ENCODE data around the gene KCNMA1. TPM values are rescaled to one million over a fixed set of nuclear protein-coding genes. Genes with fewer than 3 reads are reported as not detected.

KCNMA1 gene
- total and polyA plus RNA-seq, 3 donors from 2014 or later = 13.6 to 36.1 (median 24.7) TPM

DNA sequence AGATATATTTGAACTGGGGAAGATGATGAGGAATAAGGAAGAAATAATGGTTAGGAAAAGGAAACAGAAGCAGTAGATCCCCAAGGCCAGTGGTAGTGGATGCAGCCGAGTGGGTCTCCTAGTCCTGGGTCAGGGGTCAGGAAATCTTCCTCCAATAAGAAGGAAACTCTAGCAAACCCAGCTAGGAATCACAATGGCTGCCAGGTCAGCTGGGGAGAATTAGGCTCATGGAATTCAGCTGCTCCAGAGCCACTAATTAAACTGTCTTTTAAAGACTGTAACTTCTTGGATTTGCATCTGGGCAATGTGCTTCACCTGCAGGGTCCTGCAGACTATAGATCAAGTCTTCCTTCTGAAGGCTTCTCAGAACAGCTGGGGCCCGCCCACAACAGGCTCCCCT lies 644.4 kb downstream of the KCNMA1 start:
- H3K27me3 ChIP-seq = no peaks in the 10 kb centered on the region
- H3K4me3 ChIP-seq = no peak overlapping the region
- DNase-seq = no peak
- WGBS, 2 donors = 80 to 89% methylated on average over 2 of the region's 2 CpGs
- no peaks in the 10 kb centered on the region for H3K4me1 ChIP-seq
- no peaks in the 10 kb centered on the region for H3K36me3 ChIP-seq (ENCODE audit: low read depth, missing control alignments)
- TF ChIP-seq, protein P1, sequence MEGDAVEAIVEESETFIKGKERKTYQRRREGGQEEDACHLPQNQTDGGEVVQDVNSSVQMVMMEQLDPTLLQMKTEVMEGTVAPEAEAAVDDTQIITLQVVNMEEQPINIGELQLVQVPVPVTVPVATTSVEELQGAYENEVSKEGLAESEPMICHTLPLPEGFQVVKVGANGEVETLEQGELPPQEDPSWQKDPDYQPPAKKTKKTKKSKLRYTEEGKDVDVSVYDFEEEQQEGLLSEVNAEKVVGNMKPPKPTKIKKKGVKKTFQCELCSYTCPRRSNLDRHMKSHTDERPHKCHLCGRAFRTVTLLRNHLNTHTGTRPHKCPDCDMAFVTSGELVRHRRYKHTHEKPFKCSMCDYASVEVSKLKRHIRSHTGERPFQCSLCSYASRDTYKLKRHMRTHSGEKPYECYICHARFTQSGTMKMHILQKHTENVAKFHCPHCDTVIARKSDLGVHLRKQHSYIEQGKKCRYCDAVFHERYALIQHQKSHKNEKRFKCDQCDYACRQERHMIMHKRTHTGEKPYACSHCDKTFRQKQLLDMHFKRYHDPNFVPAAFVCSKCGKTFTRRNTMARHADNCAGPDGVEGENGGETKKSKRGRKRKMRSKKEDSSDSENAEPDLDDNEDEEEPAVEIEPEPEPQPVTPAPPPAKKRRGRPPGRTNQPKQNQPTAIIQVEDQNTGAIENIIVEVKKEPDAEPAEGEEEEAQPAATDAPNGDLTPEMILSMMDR (IDR thresholded peaks at IDR 0.05) = no peak
- no peak for TF ChIP-seq POLR2A (IDR thresholded peaks at IDR 0.05)
- H3K27ac ChIP-seq = no peak overlapping the region
- no peaks in the 10 kb centered on the region for H3K9me3 ChIP-seq
- intact Hi-C loops (cut with DNase I; ENCODE audit: low total_unique reads) = no loop called here

DNA sequence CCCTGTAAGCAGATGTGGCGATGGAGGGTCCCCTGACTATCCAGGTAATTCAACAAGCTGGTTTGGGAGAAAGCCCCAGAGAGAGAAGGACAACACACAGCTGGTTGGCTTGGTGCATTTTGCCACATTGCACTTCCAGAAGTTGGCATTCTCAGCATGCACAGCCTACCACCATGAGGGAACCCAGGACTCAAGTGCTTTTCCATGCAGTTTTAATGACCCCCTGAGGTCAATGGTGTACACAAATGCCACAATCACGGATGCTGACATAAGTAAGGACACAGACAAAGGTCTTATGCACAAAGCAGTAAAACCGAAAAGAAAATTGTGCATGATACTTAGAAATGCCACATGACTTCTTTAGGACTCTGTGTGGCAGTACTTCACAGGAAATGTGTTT lies 645.1 kb downstream of the KCNMA1 start:
- Histone ChIP-seq H3K4me3 (no peak overlapping the region), H3K9me3 (no peaks in the 10 kb centered on the region), H3K27ac (no peak overlapping the region), H3K27me3 (no peaks in the 10 kb centered on the region), H3K36me3 (ENCODE audit: low read depth, missing control alignments) (no peaks in the 10 kb centered on the region), H3K4me1 (no peaks in the 10 kb centered on the region)
- DNase-seq = no peak
- no peak for TF ChIP-seq POLR2A (IDR thresholded peaks at IDR 0.05)
- TF ChIP-seq, protein P1 (IDR thresholded peaks at IDR 0.05) = no peak
- 85 to 92% methylated on average over 3 of the region's 3 CpGs for WGBS, 2 donors
- intact Hi-C loops (cut with DNase I; ENCODE audit: low total_unique reads) = no loop called here

DNA sequence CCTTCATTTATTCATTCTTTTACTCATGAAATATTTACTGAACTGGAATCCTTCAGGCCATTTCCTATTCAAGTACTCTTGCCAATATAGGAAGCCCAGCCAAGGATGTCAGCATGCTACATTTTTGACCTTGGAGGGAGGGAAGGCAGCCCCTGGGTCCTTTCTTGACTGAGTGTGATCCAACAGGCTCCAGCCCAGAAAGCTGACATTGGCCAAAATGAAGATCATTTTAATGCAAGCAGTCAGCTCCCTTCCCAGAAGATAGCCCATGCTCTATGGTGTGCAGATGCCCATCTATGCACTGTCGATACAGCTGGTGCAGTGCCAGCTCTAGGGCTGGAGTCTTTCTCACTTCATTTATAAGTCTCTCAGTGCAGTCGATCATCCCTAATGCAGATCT lies 646.0 kb downstream of the KCNMA1 start:
- H3K9me3 ChIP-seq = no peaks in the 10 kb centered on the region
- peak; percentile 24 for DNase-seq
- no peak overlapping the region for H3K4me3 ChIP-seq
- no peaks in the 10 kb centered on the region for H3K36me3 ChIP-seq (ENCODE audit: low read depth, missing control alignments)
- H3K4me1 ChIP-seq = no peaks in the 10 kb centered on the region
- no peak overlapping the region for H3K27ac ChIP-seq
- 22 to 48% methylated on average over 2 of the region's 2 CpGs for WGBS, 2 donors
- H3K27me3 ChIP-seq = no peaks in the 10 kb centered on the region
- intact Hi-C loops (cut with DNase I; ENCODE audit: low total_unique reads) = no loop called here
- TF ChIP-seq, protein P1 (IDR thresholded peaks at IDR 0.05) = no peak
- no peak for TF ChIP-seq POLR2A (IDR thresholded peaks at IDR 0.05)

DNA sequence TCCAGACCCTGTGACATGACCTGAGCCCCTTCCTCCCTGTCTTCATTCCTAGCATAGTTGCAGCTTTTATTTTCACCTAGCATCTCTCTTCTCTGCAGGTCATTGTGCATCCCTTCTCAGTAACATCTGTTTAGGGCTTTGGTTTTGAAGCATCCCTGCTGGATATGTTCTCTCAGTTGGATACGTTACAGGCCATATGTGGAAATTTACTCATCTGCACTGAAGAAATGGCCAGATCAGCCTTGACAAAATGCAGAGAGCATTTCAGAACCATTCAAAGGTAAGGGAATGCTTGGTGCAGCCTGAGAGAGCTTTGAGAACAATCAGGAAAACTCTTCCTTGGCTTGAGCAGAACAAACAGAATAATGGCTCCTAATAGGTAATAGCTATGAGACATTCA lies 647.0 kb downstream of the KCNMA1 start:
- H3K36me3 ChIP-seq (ENCODE audit: low read depth, missing control alignments) = no peaks in the 10 kb centered on the region
- no peak for DNase-seq
- TF ChIP-seq, protein P1 (IDR thresholded peaks at IDR 0.05) = no peak
- no peak for TF ChIP-seq POLR2A (IDR thresholded peaks at IDR 0.05)
- WGBS, 2 donors = 89 to 97% methylated on average over 1 of the region's 1 CpG
- no peaks in the 10 kb centered on the region for H3K4me1 ChIP-seq
- no peaks in the 10 kb centered on the region for H3K27me3 ChIP-seq
- no peaks in the 10 kb centered on the region for H3K9me3 ChIP-seq
- intact Hi-C loops (cut with DNase I; ENCODE audit: low total_unique reads) = no loop called here
- no peak overlapping the region for H3K27ac ChIP-seq
- H3K4me3 ChIP-seq = no peak overlapping the region

DNA sequence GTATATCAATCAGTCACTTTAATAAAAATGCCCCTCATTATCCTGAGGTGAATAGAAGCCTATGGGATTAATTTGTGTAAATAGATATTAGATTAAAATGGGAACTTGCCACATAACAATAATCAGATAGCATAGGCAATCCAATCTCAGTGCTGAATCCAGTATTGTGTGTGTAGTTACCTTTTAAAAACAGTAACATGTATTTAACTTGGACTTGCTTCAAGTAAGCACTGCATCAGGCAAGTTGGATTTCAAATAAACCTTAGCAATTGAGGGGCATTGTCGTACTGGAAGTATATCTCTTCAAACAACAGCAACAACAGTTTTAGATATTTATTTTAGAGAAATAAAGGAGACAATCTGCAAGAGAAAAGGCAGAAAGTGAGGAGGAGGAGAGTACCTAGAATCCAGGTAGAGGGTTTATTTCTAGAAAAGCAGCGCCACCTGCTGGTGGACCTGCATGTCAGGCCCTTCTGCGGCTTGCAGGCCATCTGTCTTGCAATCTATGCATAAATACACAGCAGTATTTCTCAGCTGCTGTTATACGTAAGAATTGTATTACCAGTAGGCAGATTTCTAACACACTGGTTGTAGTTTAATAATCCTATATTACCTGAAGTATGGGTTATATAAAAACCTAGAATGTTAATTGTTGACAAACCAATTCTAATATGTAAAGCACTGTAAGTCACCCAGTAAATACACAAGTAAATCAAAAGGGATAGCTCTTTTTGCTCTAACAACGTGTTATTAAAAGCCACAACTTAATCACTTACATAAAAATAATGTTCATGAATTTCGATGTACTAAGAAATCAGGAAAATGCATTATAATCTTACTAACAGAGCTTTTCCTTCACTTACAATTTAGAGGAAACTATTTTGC lies 652.8 kb downstream of the KCNMA1 start:
- peak; percentile 86 for DNase-seq
- Histone ChIP-seq H3K27ac (no peak overlapping the region), H3K27me3 (no peaks in the 10 kb centered on the region), H3K4me3 (no peak overlapping the region), H3K4me1 (no peaks in the 10 kb centered on the region), H3K9me3 (no peaks in the 10 kb centered on the region), H3K36me3 (ENCODE audit: low read depth, missing control alignments) (no peaks in the 10 kb centered on the region)
- 26 to 27% methylated on average over 6 of the region's 6 CpGs for WGBS, 2 donors
- intact Hi-C loops (cut with DNase I; ENCODE audit: low total_unique reads) = no loop called here
- TF ChIP-seq, protein P1 (IDR thresholded peaks at IDR 0.05) = peak; percentile 80 to 94 (median 87)
- no peak for TF ChIP-seq POLR2A (IDR thresholded peaks at IDR 0.05)
